GM20431 (cell line): ENCODE measurements around the gene SPINT1.

Experiments
- in situ Hi-C: fragments of 300-500 bp; cut with MseI, MboI; formaldehyde crosslinking; loops from one replicate; pipeline ENCODE4 v1.15.0; 2020; ENCODE audit warnings: low sequenced_read_pairs; ENCODE audit not compliant: unreplicated experiment

The SPINT1 gene

DNA sequence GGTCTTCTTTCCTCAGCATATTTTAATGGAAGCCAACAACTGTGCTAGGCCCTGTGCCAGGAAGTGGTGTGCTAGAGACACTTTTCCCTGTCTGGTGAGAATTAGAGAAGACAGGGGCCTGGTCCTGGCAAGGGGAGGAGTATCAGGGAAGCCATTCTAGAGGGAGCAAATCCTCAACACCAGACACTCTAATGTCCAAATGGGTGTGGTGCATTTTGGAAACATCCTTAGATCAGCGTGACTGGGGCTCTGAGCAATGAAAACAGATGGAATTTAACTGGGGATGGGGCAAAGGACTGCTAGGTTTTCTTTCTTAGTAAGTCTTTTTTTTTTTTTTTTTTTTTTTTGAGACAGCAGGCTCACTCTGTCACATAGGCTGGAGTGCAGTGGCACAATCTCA lies 42.7 kb downstream of the SPINT1 start:
- in situ Hi-C loops: no loop called here

- in situ Hi-C loops: no loop called here
These were observed 45.3 kb downstream of the SPINT1 start for GRCh38 chr15:40889112-40889511.

- in situ Hi-C loops: no loop called here
These were observed 47.3 kb downstream of the SPINT1 start for GRCh38 chr15:40891138-40891537.

- in situ Hi-C loops: no loop called here
These were observed 48.1 kb downstream of the SPINT1 start for GRCh38 chr15:40891810-40892446.

DNA sequence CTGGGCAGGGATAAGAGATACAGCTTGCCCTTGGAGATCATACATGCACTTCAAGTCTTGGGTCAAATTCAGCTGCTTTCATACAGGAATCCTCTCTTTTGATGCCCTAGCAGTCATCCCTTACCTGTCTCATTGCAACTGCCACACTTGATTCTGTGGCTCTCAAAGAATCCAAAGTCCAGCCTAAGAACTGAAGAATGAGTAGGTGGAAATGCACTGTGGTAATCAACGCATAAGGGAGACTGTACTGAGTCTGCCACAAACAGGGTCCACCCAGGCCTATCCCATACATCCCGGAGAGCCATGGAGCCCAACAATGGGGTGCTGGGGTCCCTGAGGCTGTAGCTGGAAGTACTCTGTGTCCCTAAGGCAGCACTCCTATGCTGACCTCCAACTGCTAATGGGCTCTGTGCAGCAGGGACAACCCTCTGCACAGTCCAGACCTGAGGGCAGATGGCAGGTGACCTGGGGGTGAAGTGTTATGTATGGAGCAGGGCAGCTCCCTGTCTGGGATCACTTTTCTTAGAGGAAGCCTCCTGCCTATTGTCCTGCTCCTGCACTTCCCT lies 48.7 kb downstream of the SPINT1 start:
- in situ Hi-C loops: no loop called here

DNA sequence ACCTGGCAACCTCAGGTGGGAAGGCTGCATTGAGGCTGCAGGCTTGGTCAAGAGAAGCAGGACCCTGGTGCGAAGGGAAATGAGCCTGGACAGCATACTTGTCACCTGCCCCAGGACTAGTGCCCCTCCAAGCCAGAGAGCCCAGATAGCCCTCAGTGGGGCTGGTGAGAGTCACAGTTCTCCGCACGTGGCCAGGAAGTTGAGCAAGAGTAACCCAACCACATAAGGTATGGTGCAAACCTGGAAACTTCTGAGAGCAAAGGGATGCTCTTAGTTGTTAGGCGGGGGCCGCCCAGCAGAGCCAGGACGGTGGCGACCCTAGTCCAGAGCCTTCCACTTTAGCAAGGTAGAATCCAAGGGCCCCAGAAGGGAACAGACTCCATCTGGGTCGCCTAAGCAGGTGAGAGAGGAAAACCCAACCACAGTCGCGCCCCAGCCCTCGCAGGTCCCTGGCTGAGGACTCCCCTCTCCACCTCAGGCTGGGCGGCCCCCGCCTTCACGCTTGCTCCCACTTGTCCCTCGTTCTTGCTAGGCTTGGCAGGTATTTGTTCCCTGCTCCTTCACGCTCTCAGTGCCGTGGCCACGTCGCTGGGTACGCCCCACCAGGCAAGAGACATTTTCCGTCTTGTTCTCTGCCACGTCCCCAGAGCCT lies 49.3 kb downstream of the SPINT1 start:
- in situ Hi-C loops: no loop called here

- in situ Hi-C loops: no loop called here
These were observed 50.2 kb downstream of the SPINT1 start, which contains the start of gene VPS18 for GRCh38 chr15:40893733-40894680. Gene VPS18 (plus strand): TSS chr15:40894450. CDS start chr15:40894769, 319 bp downstream.

GRCh38 chr15:40894681-40895448 lies 51.0 kb downstream of the SPINT1 start:
- in situ Hi-C loops: no loop called here

- in situ Hi-C loops: loop anchor here (10.0 kb wide), 1 partner anchor 125 kb away; no protein-coding TSS in a partner anchor
These were observed 55.8 kb downstream of the SPINT1 start for GRCh38 chr15:40899536-40900207.

DNA sequence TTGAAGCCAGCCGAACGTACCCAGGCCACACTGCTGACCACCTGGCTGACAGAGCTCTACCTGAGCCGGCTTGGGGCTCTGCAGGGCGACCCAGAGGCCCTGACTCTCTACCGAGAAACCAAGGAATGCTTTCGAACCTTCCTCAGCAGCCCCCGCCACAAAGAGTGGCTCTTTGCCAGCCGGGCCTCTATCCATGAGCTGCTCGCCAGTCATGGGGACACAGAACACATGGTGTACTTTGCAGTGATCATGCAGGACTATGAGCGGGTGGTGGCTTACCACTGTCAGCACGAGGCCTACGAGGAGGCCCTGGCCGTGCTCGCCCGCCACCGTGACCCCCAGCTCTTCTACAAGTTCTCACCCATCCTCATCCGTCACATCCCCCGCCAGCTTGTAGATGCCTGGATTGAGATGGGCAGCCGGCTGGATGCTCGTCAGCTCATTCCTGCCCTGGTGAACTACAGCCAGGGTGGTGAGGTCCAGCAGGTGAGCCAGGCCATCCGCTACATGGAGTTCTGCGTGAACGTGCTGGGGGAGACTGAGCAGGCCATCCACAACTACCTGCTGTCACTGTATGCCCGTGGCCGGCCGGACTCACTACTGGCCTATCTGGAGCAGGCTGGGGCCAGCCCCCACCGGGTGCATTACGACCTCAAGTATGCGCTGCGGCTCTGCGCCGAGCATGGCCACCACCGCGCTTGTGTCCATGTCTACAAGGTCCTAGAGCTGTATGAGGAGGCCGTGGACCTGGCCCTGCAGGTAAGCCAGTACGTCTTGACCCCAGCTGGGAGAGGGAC lies 56.6 kb downstream of the SPINT1 start:
- in situ Hi-C loops: loop anchor here (10.0 kb wide), 1 partner anchor 124 kb away; no protein-coding TSS in a partner anchor

GRCh38 chr15:40901053-40901443 lies 57.2 kb downstream of the SPINT1 start:
- in situ Hi-C loops: loop anchor here (10.0 kb wide), 1 partner anchor 124 kb away; no protein-coding TSS in a partner anchor

GRCh38 chr15:40902605-40903561 lies 59.0 kb downstream of the SPINT1 start:
- in situ Hi-C loops: loop anchor here (10.0 kb wide), 1 partner anchor 122 kb away; no protein-coding TSS in a partner anchor

- in situ Hi-C loops: loop anchor here (10.0 kb wide), 1 partner anchor 120 kb away; no protein-coding TSS in a partner anchor
These were observed 60.8 kb downstream of the SPINT1 start for GRCh38 chr15:40904552-40905201.

GRCh38 chr15:40906091-40906990 lies 62.5 kb downstream of the SPINT1 start:
- in situ Hi-C loops: loop anchor here (10.0 kb wide), 1 partner anchor 118 kb away; no protein-coding TSS in a partner anchor
